Measurements from ENCODE around the gene RRM1.
"Not testable (repeated sequence)": the region's sequence is repeated elsewhere in the genome, so short reads cannot be mapped to it uniquely, and the experiment has no call there.

The RRM1 gene

DNA sequence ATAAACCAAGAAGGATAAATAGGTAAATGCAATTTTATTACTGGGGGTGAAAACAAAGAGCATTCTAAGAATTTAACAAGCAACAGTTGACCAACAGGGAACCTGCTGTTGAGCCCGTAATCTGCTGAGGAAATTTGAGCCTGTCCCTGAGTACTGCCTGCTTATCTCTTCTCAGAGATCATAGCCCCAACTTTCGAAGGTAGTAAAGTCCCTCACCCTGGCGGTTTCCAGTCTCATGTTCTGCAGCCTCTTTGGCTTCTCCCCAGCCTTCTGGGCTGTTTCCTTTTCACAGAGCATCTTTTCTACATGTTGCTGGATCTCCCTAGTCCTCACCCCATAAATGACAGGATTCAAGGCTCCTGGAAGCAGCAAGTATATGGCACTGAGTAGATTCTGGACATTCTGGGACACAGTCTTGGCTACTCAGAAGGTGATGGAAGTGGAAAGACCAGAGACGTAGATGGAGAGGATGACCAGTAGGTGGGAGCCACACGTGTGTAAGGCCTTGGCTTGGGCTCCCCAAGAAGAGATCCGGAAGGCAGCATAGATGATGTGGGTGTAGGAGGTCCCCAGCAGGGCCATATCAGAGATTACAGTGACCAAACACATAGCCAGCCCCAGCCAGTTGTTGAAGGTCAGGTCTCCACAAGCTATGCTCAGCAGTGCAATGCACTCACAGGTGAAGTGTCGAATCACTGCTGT lies 51.6 kb downstream of the RRM1 start:
- H3K27ac ChIP-seq: no peak overlapping the region
- no peak for TF ChIP-seq ZFX (IDR thresholded peaks at IDR 0.05; ENCODE audit: borderline replicate concordance)
- TF ChIP-seq, protein P1, sequence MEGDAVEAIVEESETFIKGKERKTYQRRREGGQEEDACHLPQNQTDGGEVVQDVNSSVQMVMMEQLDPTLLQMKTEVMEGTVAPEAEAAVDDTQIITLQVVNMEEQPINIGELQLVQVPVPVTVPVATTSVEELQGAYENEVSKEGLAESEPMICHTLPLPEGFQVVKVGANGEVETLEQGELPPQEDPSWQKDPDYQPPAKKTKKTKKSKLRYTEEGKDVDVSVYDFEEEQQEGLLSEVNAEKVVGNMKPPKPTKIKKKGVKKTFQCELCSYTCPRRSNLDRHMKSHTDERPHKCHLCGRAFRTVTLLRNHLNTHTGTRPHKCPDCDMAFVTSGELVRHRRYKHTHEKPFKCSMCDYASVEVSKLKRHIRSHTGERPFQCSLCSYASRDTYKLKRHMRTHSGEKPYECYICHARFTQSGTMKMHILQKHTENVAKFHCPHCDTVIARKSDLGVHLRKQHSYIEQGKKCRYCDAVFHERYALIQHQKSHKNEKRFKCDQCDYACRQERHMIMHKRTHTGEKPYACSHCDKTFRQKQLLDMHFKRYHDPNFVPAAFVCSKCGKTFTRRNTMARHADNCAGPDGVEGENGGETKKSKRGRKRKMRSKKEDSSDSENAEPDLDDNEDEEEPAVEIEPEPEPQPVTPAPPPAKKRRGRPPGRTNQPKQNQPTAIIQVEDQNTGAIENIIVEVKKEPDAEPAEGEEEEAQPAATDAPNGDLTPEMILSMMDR (IDR thresholded peaks at IDR 0.05): no peak

DNA sequence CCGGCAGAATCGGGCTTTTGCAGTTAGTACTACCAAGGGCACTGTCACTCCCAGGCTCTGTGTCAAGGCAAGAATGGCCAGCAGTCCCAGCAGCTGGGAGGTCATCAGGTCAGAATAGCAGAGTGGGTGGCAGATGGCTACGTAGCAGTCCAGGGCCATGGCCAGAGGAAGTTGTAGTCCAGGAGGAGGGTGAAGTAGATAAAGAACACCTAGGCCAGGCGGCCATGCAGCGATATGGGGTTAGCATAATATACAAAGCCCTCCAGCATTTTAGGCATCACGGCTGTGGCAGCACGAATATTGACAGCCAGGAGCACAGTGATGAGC lies 52.1 kb downstream of the RRM1 start:
- no peak overlapping the region for H3K27ac ChIP-seq
- no peak for TF ChIP-seq ZFX (IDR thresholded peaks at IDR 0.05; ENCODE audit: borderline replicate concordance)
- TF ChIP-seq, protein P1 (IDR thresholded peaks at IDR 0.05): no peak

- H3K27ac ChIP-seq: no peak overlapping the region
- TF ChIP-seq ZFX (IDR thresholded peaks at IDR 0.05; ENCODE audit: borderline replicate concordance): no peak
- TF ChIP-seq, protein P1 (IDR thresholded peaks at IDR 0.05): no peak
Observed at GRCh38 chr11:4154503-4154902, 59.9 kb downstream of the RRM1 start.

GRCh38 chr11:4156571-4156970 lies 62.0 kb downstream of the RRM1 start:
- TF ChIP-seq, protein P1 (IDR thresholded peaks at IDR 0.05): no peak
- TF ChIP-seq ZFX (IDR thresholded peaks at IDR 0.05; ENCODE audit: borderline replicate concordance): no peak
- no peak overlapping the region for H3K27ac ChIP-seq

DNA sequence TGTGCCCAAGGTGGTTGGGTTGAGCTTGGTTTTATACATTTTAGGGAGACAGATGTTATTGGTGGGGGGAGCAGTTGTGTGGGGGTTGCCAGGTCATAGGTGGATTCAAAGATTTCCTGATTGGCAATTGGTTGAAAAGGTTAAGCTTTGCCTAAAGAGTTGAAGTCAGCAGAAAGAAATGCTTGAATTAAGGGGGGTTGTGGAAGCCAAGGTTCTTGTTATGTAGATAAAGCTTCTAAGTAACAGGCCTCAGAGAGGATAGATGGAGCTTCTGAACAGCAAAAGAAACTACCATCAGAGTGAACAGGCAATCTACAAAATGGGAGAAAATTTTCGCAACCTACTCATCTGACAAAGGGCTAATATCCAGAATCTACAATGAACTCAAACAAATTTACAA lies 64.2 kb downstream of the RRM1 start:
- H3K27ac ChIP-seq: not testable (repeated sequence)

- H3K27ac ChIP-seq: no peak overlapping the region
- no peak for TF ChIP-seq ZFX (IDR thresholded peaks at IDR 0.05; ENCODE audit: borderline replicate concordance)
- TF ChIP-seq, protein P1 (IDR thresholded peaks at IDR 0.05): no peak
Observed at GRCh38 chr11:4161305-4161704, 66.7 kb downstream of the RRM1 start.

GRCh38 chr11:4164884-4165590 lies 70.4 kb downstream of the RRM1 start:
- TF ChIP-seq, protein P1 (IDR thresholded peaks at IDR 0.05): no peak
- no peak for TF ChIP-seq ZFX (IDR thresholded peaks at IDR 0.05; ENCODE audit: borderline replicate concordance)
- H3K27ac ChIP-seq: no peak overlapping the region
